NCI-H524 treated with DMSO at 0.1 percent for 48 hours (cell line): Measurements from ENCODE around the gene TRIM3.

Source experiments
- DNase-seq: peaks from one replicate; lab custom pipeline; 2025; lab: John Stamatoyannopoulos, UW

Gene TRIM3

DNA sequence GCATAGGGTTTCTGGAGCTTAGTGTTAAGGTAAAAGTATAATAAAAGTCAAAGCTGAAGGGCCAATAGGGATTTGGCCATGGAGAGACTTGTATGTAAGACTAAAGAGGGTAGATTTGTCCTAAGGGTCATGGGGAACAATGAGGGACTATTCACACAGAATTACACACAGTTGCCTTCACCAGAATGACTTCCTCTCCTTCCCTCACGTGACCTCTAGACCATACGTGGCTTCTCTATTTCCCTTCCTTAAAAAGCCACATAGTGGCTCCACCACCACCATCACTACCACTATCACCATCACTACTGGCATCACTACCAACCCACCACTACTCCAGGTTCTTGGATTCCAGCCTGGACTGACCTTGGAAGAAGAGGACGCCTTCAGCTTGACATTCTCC, 35.7 kb downstream of the TRIM3 start:
- DNase-seq: no peak

DNA sequence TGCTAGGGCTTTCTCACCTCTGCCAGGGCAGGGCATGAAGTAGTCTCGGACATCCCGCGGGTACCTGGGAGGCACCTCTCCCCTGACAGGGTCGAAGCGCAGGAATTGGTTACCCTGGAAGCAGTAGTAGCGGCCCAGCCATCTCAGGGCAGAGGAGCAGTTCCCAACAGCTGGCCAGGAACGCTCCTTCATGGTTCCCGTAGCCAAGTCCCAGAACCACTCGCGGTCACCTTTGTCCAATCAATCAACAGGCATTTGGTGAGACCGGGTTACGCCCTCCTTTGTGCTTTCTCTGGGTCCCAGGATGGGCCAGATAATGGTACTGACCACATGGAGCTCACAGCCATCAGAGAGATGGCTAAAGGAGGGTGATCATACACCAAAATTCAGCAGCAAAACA, 36.3 kb downstream of the TRIM3 start:
- no peak for DNase-seq

DNA sequence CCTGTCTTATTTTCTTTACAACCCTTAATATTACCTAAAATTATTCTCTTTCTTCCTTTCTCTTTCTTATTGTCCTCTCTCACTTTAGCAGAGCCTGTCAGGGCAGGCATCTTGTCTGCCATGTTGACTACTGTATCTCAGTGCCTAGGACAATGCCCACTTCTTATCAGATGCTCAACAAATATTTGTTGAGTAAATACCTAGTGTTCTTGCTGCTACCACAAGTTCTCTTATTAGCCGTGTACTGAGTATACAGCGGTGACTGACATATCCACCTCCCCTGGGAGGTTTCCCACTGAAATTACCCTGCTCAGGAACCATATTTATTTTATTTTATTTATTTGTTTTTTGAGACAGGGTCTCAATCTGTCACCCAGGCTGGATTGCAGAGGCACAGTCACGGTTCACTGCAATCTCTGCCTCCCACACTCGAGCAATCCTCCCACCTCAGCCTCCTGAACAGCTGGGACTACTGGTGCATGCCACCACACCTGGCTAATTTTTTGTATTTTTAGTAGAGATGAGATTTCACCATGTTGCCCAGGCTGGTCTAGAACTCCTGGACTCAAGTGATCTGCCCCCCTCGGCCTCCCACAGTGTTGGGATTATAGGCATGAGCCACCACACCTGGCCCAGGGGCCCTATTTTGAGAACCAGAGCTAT, 39.6 kb downstream of the TRIM3 start:
- DNase-seq: no peak

DNA sequence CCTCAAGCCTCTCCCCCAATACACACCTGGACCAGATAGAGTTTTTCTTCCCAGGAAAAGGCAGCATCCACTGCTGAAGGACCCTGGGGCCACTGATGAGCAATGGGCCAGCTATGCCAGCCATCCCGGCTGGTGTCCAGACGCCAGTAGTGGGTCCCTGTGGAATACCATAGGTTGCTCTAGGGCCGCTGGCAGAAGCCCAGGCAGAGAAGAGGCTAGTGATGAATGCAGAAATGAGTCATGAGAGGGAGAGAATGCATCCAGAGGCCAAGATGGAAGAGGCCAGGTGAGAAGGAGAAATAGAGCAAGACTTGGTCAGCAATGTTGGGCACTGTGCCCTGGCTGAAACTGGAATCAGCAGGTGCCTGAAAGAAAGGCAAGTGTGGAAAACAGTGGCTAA, 41.9 kb downstream of the TRIM3 start:
- no peak for DNase-seq

DNA sequence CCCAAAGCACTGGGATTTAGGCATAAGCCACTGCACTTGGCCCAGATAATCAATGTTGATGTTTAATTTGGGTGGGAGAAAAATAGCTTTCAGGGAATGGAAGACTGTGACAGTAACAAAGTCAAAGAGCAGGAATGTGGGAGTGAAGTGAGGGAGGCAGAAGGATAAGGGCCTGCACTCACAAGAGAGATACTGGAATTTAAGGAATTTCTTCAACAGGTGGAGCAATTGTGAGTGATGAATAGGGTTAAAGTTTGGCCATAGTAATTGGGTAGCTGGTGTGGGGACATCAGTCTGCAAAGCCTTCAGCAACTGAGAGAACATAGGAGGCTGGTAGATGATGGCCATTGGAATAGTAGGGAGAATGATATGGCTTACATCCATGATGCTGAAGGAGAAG, 46.2 kb downstream of the TRIM3 start:
- no peak for DNase-seq

DNA sequence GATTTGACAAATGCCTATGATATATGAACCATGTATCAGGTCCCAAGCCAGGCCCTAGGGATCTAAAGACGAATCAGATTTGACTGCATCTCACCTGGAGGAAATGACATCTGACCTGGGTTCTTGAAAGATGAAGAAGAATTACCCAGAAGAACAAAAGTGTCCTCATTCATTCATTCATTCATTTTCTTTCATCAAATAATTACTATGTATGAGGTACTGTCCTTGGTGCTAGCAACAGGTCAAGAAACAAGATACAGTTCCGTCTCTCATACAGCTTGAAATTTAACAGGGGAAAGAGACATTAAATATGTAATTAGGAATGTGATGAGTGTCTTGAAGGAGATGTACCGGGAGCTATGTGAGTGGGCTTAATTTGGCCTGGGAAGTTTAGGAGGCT, 53.1 kb downstream of the TRIM3 start:
- no peak for DNase-seq

DNA sequence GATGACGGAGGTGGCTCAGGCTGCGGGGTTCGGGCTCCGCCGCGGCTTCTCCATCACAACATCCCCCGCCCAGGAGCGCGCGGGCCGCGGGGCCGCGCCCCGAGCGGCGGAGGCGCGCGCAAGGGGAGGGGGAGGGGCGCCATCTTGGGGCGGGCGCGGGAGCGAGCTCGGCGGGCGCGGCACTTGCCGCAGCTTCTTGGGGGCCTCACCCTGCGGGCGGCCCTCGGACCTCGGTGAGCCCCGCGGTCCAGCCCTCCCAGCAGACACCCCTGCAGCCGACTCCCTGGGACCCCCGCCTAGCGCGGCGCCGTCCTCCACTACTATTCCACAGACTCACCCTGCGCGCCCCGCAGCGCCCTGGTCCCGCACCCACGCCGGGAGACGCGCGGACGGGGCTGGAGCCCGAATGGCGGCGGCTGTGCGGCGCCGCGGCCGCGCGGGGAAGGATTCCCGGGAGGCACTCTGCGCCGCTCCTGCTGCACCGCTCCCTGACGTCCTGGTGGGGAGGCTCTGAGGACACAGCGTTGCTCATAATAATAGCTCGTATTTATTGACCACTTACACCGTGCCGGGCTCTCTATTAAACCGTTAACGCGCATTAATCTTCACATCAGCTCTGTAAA, 54.6 kb downstream of the TRIM3 start, which contains the start of gene APBB1:
TSS of gene APBB1 (minus strand) at position 86 of the 623 bp plus-strand sequence. CDS start 7,747 bp downstream, outside the sequence.
- no peak for DNase-seq

DNA sequence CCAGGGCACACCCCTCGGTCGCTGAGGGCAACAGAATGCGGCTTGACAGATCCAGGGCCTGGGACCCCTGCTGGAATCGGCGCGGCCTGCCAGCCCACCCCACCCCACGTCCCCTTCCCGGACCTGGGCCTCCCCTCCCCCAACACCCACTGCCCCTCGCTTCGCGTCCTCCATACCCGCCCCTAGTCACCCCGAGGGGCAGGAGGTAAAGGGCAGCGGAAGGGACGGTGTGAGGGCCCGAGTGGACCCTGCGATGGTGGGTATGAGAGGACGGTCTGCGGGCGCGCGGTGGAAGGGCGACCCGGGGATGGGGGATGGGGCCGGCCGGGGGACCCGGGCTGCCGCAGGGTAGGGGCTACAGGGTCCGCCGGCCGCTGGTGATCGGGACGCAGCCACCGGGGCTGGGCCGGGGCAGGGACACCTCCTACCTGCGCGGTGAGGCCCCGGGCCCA, 55.2 kb downstream of the TRIM3 start:
- DNase-seq: no peak

DNA sequence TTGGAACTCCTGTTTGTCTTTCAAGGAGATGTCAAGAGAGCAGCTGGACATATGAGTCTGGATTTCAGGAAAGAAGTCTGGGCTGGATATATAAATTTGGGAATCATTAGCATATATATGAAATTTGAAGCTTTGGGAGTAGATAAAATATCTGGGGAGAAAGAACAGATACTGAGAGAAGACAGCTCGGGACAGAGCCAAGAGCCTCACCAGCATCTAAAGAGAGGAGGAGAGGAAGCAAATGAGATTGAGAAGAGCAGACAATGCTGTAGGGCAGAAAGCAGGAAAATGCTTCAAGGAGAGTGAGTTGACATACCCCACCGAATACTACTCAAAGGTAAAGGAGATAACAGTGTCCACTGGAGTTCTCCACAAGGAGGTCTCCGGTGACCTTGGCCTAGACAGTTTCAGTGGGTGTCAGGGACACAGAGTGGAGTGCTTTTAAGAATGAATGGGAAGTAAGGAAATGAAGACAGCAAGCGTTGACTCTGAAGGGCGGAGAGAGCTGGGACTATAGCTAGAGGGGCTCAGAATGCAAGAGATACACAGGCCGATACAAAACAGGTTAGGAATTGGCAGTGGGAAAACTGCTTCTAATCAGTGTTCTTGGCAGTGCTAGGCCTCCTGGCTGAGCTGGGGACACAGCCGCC, 55.7 kb downstream of the TRIM3 start:
- no peak for DNase-seq

DNA sequence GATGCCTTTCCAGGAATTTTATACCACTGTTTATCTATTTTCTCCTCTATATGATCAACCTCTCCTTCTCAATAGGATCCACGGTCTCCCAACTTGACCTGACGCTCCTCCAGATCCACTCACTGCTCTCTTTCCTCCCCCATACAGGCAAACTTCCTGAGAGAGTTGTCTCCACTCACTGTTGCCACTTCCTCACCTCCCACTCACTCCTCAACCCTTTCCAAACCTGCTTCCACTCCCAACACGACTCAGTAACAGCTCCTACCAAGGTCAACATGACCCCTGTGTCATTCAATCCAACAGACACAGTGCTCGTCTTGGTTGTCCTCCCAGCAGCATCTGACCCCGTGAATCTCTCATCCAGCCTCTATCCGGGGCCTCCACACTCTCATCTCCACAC, 57.9 kb downstream of the TRIM3 start:
- DNase-seq: no peak

DNA sequence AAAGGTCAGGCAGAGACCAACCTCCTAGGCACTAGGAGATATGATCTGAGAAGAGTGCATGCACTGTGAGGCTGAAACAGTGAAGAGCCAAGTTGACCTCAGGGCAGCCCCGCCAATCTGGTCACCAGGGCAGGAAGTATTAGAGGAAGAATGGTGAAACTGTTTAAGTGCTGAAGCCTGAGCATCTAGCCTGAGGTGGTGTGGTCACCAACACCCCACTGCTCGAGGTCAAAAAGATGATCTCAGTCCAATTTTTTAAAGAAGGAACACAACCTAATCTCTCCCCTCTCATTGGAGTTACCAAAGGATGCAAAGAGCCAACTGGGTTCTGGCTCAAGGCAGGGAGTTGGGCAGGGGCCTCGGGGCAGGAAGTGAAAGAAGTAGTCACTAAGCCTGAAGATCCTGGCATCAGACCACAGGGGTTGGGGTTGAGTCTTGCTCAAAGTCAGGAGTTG, 58.8 kb downstream of the TRIM3 start:
- no peak for DNase-seq

DNA sequence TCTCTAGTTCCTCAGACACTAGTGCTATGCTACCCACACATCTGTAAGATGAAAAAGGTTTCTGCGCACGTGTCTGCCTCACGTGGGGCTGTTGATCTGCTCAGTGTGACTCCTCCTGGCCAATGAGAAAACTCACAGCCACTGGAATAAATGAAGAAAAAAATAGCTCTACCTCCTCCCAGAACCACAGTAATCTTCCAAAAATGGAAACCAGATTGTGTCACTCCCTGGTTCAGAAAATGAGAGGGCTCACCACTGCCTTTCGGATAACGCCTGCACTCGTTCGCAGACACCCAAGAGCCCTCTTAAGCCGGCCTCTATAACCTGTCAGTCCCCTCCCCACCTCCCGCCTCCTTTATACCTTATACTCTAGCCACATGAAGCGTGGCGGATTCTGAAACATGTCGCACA, 59.9 kb downstream of the TRIM3 start:
- no peak for DNase-seq

DNA sequence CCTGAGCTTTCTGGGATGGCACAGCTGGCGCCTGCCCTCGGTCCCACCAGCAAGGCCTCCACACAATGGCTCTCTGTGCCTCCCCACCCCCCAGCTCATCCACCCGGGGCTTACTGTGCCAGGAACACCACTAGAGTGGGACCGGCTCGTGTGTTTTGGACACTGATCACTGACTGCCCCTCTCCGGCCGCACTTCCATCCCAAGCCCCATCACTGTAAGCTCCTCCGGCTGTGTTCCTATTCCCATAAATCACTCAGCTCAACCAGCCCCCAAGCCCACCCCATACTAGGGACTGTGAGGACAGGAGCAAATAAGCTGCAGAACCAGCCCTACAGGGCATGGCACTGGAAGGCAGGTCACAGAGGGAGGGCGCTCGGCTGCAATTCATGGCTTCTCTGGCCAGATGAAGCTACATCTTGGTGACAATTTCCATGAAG, 62.1 kb downstream of the TRIM3 start:
- DNase-seq: no peak

DNA sequence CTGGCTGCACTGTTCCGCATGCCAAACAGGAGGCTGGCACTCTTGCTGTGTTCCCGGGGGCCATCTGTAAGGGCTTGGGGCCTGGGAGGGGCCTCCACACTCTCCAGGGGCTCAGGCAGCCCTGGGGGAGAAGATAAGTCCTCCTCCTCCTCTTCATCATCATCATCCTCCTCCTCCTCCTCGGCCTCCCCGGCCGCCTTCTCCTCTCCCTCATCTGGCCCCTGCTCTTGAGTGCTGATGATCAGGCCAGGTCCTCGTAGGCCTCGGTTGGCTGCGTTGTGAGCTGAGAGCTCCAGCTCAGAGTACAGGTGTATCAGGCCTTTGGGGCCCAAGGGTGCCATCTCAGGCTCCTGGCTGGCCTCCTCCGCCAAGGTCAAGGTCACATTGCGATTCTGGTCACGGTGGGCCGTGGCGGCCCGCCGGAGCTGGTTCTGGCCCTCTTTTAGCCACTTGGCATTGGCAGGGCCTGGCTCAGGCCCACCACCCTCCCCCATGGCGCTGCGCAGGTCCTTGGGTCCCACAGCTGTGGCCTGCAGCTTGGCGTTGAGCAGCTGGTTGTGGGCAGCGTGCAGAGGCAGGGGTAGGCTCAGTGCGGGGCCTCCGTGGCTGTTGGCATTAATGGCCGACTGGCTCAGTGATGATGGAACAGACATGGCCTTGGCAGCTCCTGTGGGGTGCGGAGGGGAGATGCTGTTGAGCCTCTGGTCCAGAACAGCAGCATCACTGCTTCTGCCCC, 62.9 kb downstream of the TRIM3 start:
- DNase-seq: no peak

DNA sequence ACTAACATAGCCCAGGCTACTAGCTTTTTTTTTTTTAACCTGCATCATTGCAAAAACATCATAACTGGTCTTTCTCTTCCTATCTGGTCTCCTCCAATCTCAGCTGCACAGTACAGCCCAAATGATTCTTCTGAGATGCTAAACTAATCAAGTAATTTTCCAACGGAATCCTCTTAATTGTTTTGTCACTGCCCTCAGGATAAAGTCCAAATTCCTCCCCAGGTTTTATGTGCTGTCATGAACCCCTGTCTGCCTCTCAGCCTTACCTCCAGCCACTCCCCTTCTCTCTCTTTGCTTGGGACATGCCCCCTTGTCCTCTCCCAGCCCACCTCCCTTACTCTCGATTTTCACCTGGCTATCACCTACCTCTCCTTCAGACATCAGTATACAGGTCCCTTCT, 67.4 kb downstream of the TRIM3 start:
- no peak for DNase-seq

DNA sequence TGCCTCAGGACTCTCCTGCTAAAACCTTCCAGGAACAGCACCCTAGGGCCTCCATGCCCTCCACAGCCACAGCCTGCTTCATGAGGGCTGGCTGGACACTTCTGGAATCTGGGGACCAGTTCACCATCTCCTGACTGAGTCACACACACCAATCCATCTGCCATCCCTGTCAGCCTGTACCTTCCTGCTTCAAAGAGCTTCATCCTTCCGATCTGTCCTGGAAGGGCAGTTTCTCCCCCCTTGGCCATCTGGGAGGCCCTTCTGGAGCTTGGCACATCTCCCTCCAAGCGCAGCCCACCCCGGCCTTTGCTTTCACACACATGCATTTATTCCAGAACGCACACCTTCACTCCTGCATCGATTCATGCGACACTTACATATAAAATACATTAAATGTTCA, 67.9 kb downstream of the TRIM3 start:
- DNase-seq: peak; percentile 48

DNA sequence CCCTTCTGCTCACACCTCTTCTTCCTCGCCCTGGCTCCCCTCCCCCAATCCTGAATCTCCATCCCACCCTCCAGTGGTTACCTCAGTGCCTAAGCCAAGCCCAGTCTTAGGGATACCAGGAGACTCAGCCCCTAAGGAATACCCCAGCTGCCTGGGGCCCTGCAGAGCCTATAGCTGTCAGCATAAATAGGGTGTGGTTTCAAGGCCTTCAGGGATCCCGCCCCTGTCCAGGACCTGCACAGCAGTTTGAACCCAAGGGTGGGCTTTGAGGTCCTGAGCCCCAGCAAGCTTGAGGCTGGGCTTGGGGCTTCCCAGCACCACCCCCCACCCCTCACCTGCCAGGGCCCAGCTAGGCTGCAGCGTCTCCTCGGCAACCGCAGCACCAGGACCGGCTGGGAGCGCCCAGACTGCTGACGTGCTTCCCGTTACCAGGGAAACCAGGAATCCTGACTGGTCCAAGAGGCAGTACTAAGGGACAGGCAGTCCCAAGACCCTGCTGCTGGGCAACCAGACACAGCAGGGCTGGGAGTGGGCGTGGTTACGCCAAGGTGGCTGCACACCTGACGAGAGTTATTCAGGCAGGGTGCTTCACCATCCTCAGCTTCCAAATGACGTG, 68.6 kb downstream of the TRIM3 start:
- no peak for DNase-seq

DNA sequence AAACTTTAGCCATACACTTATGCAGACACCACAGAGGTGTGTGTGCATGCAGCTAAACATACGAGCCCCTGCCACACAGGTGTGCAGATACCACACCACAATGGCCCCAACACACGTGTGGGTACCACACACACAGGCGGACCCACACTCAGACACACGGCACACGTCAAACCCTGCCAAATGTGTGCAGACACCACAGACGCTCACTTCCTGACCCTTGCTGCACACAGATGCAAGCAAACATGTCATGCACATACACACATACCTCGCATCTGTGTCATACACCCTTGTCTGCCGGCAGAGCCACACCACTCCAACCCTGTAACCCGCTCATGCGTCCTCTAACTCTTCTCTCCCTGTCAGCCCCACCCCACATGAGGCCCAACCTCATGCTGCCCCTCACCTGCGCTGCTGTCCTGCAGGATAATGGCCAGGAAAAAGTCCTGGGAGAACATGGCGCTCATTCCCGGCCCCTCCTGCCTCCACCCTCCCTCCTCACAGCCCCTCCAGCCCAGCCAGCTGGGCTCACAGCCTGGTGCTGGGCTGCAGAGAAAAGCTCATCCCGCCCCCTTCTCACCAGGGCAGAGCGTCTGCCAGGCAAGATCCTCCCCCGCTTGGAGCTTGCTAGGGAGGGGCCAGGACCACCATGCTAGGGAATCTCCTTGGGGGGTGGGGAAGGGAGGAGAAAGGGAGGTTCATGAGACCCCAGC, 69.2 kb downstream of the TRIM3 start:
- no peak for DNase-seq

DNA sequence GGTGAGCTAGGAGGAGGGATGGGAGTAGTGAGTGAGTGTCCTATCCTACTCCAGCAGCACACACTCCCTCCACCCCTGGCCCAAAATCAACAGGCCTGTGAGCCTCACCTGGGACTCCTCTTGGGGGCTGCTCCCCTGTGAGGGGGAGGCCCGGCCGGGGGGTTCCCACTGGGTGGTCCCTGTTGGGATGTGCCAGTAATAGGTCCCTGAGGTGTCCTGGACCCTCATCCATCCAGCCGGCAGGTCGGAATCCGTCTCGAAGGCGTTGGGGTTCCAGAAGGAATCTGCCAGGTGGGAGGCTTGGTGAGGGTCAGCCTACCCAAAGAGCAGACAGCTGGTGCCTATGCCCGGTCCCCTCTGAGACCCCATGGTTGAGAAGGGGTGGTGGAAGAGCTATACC, 70.2 kb downstream of the TRIM3 start:
- no peak for DNase-seq

DNA sequence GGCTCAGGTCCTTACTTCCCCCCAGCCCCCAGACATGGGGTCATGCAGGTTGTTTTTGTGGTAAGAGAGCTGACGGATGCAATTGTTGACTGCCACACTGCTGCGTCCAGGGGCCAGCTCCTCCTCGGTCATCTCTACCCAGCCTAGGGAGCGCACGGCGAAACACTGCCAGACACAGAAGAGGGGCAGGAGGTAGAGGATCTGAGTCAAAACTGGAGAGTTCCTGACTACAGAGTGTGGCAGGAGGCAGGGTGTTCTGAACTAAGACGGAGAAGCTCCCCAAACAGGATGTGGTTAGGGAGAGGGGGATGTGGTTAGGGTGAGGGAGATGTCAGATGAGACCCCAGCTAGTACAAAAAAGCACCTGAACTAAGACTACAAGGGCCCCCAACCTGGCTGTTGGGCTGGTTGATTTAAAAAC, 71.2 kb downstream of the TRIM3 start:
- DNase-seq: no peak

DNA sequence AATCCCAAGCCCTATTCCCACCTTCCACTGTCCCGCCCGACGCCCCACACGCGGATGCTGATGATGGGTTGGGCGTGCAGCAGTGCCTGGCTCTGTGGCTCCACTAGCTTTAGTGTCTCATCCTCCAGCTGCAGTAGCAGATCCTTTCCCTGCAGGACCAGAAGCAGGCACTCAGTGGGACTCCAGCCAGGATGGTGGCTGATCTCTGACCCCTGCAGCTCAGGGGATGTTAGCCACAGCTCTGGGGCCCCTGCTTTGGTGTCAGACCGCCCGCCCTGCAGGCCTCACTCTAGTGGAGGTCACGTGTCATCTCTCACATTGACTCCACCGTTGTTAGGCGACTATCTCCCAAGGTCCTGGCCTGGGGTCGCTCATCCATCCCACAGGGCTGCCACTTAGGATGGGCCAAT, 71.7 kb downstream of the TRIM3 start:
- DNase-seq: no peak
